ENCODE measurements around the gene LTC4S.
"Not testable (repeated sequence)": the region's sequence is repeated elsewhere in the genome, so short reads cannot be mapped to it uniquely, and the experiment has no call there.

LTC4S gene

GRCh38 chr5:179825655-179826182 is 31.9 kb downstream of the LTC4S start:
- DNase-seq (ENCODE audit: low read depth), result no peak

GRCh38 chr5:179827680-179828079 is 33.9 kb downstream of the LTC4S start:
- no peak for DNase-seq (ENCODE audit: low read depth)

- DNase-seq (ENCODE audit: low read depth), result no peak
Observed at GRCh38 chr5:179828756-179829421, 35.1 kb downstream of the LTC4S start.

DNA sequence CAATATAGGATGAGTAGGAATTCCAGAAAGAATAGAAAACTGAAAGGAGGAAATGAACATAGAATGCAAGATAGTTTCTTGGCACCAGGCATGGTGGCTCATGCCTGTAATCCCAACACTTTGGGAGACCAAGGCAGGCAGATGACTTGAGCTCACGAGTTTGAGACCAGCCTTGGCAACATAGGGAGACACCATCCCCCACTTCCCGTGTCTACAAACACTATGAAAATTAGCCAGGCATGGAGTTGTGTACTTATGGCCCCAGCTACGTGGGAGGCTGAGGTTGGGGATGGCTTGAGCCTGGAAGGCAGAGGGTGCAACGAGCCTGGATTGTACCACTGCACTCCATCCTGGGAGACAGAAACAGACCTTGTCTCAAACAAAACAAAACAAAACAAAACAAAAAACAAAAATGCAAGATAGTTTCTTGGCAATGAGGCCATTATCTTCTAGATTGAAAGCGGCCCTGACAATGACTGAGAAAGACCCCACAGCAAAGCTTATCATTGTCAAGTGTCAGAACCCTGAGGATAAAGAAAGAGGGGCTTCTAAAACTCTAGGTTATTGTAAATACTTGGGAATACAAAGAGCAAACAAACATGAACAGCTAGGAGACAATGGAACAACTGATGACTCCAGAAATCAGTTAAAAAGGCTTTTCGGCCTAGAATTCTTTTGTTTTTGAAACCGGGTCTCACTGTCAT is 36.1 kb downstream of the LTC4S start:
- no peak for DNase-seq (ENCODE audit: low read depth)

DNA sequence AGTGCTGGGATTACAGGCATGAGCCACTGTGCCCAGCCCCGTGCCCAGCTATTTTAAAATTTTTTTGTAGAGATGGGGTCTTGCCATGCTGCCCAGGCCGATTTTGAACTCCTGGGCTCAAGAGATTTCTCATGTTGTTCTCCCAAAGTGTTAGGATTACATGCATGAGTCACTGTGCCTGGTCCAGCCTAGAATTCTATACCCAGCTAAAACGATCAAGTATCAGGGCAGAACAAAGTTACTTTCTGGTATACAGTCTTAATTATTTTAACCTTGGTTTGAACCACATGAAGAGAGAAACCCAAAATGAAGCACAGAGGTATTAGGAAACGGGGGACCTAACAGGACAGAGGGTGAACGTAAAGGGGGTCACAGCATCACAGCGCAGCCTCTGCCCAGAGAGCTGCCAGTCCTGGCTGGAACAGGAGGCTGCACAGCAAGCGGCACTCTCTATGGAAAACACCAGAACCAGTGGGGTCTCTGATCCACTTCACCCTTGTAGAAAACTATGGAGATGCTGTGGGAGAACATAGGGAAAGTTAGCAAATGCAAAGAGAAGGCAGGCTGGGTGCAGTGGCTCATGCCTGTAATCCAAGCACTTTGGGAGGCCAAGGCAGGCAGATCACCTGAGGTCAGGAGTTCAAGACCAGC is 37.2 kb downstream of the LTC4S start:
- DNase-seq (ENCODE audit: low read depth), result no peak

DNA sequence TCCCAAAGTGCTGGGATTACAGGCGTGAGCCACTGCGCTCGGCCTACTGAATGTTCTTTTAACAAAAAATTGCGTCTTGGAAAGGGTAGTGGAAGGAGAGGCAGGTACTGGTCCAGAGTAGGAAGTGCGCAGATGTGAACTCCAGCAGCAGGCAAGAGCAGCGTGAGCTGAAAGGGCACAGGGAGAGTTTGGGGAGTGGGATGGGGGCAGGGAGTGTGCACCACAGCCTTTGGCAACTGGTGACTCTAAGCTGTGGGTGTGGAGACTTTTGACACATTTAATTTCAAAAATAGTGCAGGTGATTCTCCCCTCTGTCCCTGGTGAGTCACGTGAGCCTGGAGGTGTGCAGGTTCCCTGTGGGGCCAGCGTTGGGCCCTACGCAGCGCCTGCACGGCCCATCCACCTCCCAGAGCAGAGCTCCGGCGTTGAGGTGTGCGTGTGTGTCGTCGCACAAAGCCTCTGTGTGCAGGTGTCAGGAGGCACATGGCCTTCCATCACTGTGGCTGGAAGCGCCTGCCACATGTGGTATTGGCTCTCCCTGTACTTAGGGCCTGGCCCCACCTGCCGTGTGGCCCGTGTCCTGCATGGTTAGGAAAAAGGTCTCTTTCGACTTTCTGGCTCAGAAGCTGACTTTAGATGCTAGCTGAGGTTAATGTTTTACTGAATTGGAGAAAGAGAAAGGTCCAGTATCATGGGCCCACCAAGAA is 38.4 kb downstream of the LTC4S start:
- no peak for DNase-seq (ENCODE audit: low read depth)

GRCh38 chr5:179833056-179833708 is 39.4 kb downstream of the LTC4S start:
- DNase-seq (ENCODE audit: low read depth), result no peak

DNA sequence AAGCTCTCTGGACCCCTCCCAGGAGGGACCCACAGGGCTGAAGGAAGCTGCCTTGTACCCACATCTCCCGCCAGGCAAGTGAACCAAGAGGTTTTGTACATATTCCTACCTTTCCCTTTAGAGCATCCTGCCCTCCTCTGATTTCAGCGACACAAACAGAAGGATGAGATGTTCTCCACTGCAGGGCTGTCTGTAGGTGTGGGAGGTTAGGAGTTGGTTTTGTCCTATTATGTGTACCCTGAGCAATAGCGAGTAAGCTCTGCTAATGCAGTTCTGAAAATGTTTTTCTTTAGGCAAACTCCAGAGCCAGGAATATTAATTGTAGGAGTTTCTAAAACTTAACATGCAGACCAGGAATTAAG is 39.9 kb downstream of the LTC4S start:
- DNase-seq (ENCODE audit: low read depth), result no peak

GRCh38 chr5:179834120-179834519 is 40.3 kb downstream of the LTC4S start:
- DNase-seq (ENCODE audit: low read depth), result no peak

DNA sequence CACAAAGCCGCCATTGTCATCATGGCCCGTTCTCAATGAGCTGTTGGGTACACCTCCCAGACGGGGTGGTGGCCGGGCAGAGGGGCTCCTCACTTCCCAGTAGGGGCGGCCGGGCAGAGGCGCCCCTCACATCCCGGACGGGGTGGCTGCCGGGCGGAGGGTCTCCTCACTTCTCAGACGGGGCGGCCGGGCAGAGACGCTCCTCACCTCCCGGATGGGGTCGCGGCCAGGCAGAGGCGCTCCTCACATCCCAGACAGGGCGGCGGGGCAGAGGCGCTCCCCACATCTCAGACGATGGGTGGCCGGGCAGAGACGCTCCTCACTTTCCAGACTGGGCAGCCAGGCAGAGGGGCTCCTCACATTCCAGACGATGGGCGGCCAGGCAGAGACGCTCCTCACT is 41.1 kb downstream of the LTC4S start:
- not testable (repeated sequence) for DNase-seq (ENCODE audit: low read depth)

DNA sequence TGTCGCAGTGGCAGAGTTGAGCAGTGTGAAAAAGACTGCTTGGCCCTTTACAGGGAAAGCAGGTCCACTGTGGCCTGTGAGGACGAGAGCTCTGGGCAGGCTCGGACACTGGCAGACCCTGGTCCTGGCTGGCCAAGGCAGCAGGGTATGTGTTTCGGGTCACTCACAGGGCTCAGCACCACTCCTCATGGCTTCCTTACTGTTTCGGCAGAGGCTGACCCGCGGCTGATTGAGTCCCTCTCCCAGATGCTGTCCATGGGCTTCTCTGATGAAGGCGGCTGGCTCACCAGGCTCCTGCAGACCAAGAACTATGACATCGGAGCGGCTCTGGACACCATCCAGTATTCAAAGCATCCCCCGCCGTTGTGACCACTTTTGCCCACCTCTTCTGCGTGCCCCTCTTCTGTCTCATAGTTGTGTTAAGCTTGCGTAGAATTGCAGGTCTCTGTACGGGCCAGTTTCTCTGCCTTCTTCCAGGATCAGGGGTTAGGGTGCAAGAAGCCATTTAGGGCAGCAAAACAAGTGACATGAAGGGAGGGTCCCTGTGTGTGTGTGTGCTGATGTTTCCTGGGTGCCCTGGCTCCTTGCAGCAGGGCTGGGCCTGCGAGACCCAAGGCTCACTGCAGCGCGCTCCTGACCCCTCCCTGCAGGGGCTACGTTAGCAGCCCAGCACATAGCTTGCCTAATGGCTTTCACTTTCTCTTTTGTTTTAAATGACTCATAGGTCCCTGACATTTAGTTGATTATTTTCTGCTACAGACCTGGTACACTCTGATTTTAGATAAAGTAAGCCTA is 42.6 kb downstream of the LTC4S start:
- no peak for DNase-seq (ENCODE audit: low read depth)

DNA sequence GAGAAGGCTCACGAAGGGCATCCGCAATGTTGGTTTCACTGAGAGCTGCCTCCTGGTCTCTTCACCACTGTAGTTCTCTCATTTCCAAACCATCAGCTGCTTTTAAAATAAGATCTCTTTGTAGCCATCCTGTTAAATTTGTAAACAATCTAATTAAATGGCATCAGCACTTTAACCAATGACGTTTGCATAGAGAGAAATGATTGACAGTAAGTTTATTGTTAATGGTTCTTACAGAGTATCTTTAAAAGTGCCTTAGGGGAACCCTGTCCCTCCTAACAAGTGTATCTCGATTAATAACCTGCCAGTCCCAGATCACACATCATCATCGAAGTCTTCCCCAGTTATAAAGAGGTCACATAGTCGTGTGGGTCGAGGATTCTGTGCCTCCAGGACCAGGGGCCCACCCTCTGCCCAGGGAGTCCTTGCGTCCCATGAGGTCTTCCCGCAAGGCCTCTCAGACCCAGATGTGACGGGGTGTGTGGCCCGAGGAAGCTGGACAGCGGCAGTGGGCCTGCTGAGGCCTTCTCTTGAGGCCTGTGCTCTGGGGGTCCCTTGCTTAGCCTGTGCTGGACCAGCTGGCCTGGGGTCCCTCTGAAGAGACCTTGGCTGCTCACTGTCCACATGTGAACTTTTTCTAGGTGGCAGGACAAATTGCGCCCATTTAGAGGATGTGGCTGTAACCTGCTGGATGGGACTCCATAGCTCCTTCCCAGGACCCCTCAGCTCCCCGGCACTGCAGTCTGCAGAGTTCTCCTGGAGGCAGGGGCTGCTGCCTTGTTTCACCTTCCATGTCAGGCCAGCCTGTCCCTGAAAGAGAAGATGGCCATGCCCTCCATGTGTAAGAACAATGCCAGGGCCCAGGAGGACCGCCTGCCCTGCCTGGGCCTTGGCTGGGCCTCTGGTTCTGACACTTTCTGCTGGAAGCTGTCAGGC is 43.6 kb downstream of the LTC4S start:
- DNase-seq (ENCODE audit: low read depth), result no peak

DNA sequence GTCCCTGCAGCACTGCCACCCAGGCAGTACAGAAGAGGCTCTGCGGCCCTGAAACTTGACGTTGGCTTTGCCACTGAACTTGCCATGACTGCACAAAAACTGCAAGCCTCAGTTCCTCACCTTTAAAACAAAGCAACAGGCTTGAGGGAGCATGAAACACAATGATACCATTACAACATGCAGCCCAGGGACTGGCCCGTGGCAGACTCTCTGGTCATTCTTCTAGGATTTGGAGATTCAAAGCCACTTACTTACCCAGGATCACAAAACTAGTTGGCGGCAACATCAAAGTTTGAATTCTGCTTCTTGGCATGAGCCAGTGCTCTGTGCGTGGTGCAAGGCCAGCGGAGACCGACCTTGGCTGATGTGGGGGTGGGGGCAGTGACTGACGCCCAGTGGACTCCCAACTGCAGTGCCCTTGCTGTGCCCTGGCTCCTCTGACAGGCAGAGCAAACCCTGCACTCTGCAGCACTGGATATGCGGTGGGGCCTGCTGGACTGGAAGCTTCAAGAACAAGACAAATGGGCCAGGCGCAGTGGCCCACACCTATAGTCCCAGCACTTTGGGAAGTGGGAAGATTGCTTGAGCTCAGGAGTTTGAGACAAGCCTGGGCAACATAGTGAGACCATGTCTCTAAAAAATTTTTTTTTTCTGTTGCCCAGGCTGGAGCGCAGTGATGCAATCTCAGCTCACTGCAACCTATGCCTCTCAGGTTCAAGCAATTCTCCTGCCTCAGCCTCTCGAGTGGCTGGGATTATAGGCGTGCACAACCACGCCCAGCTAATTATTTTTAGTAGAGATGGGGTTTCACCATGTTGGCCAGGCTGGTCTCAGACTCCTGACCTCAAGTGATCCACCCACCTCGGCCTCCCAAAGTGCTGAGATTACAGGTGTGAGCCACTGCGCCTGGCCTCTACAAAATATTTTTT is 45.8 kb downstream of the LTC4S start:
- no peak for DNase-seq (ENCODE audit: low read depth)

DNA sequence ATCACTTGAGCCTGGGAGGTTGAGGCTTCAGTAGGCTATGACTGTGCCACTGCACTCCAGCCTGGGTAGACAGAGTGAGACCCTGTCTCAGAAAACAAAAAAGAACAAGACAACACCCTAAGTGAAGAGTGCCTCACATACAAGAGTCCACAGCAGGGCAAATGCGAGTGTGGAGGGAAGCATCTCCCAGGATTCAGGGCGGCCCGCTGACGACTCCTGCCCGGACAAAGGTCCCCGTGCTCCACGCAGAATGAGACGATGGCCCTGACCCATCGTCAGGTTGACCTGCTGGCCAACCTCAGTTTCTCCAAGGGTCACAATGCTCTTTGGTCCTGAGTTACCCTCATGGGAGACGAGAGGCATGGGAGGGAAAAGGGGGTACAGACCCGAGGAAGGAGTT is 46.5 kb downstream of the LTC4S start:
- DNase-seq (ENCODE audit: low read depth), result no peak

- no peak for DNase-seq (ENCODE audit: low read depth)
Observed at GRCh38 chr5:179840766-179841165, 47.0 kb downstream of the LTC4S start.

GRCh38 chr5:179841621-179842020 is 47.8 kb downstream of the LTC4S start:
- no peak for DNase-seq (ENCODE audit: low read depth)
